Measurements from ENCODE around the gene CD74.

Gene CD74

DNA sequence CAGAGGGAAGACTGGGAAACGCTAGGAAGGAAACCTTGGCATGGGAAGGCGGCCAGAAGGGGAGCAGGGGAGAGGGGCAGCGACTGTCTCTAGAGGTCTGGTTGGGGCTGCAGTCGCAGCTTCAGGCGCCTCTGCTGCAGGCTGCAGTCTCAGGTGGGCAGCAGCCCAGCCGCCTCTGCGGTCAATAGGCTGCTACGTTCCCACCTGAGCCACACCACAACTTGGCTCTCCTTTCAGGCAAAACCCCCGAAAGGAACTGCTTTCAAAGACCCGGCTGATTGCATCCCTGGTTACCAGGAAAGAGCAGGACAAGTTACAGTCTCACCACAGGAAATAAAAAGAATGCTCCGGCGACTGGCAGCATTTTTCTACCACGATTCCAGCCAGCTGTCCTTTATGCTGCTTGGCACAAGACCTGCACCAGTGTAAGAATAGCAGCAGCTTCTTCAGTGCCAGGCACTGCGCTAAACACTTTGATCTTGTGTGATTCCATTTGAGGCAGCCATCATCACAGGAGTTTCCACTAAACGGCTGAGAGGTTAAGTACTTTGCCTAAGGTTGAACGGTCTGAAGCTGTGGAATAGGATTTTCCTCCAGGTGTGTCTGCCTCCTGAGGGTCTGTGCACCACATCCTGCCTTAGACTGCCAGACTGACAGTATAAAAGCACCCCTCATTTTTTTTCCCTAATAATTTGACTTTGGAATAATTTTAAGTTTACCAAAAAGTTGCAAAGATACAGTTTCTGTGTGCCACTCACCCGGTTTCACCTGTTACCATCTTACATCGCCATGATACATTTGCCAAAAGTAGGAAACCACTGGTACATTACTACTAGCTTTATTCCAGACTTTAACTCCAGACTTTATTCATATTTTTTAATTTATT, 29.3 kb upstream of the CD74 start:
- TF ChIP-seq, protein P1, sequence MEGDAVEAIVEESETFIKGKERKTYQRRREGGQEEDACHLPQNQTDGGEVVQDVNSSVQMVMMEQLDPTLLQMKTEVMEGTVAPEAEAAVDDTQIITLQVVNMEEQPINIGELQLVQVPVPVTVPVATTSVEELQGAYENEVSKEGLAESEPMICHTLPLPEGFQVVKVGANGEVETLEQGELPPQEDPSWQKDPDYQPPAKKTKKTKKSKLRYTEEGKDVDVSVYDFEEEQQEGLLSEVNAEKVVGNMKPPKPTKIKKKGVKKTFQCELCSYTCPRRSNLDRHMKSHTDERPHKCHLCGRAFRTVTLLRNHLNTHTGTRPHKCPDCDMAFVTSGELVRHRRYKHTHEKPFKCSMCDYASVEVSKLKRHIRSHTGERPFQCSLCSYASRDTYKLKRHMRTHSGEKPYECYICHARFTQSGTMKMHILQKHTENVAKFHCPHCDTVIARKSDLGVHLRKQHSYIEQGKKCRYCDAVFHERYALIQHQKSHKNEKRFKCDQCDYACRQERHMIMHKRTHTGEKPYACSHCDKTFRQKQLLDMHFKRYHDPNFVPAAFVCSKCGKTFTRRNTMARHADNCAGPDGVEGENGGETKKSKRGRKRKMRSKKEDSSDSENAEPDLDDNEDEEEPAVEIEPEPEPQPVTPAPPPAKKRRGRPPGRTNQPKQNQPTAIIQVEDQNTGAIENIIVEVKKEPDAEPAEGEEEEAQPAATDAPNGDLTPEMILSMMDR (conservative IDR thresholded peaks at IDR 0.05; ENCODE audit: low read depth, low read length): no peak
- no peak overlapping the region for H3K4me3 ChIP-seq (ENCODE audit: low read length)
- no peak for DNase-seq (ENCODE audit: low read depth)

- no peak for DNase-seq (ENCODE audit: low read depth)
- TF ChIP-seq, protein P1 (conservative IDR thresholded peaks at IDR 0.05; ENCODE audit: low read depth, low read length): no peak
- H3K4me3 ChIP-seq (ENCODE audit: low read length): no peak overlapping the region
These were observed 28.5 kb upstream of the CD74 start for GRCh38 chr5:150440948-150441812.

- TF ChIP-seq, protein P1 (conservative IDR thresholded peaks at IDR 0.05; ENCODE audit: low read depth, low read length): peak; percentile 70
- H3K4me3 ChIP-seq (ENCODE audit: low read length): no peak overlapping the region
- DNase-seq (ENCODE audit: low read depth): no peak
These were observed 26.3 kb upstream of the CD74 start for GRCh38 chr5:150438873-150439546.

GRCh38 chr5:150436141-150436680, 23.5 kb upstream of the CD74 start:
- TF ChIP-seq, protein P1 (conservative IDR thresholded peaks at IDR 0.05; ENCODE audit: low read depth, low read length): peak; percentile 73
- peak; percentile 36 for DNase-seq (ENCODE audit: low read depth)
- H3K4me3 ChIP-seq (ENCODE audit: low read length): no peak overlapping the region

- TF ChIP-seq, protein P1 (conservative IDR thresholded peaks at IDR 0.05; ENCODE audit: low read depth, low read length): no peak
- no peak for DNase-seq (ENCODE audit: low read depth)
- no peak overlapping the region for H3K4me3 ChIP-seq (ENCODE audit: low read length)
These were observed 21.8 kb upstream of the CD74 start for GRCh38 chr5:150434464-150434863.

DNA sequence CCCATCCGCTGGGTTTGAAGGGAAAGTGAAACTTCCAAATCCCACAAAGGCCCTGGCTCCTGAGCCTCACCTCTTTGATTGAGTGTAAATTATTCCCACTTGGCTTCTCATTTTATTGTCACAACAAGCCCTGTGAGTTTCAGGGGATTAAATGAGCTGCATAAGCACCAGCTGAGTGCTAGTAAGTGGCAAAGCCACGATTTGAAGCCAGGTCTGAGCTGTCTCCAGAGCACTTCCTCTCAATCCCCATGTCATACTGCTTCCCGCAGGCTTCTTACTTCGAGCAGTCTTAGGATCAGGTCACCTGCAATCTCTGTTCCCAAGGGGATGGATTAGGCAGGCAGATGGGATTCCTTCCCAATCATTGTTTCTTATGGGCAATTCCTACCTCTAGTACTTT, 18.9 kb upstream of the CD74 start:
- no peak overlapping the region for H3K4me3 ChIP-seq (ENCODE audit: low read length)
- TF ChIP-seq, protein P1 (conservative IDR thresholded peaks at IDR 0.05; ENCODE audit: low read depth, low read length): no peak
- no peak for DNase-seq (ENCODE audit: low read depth)
